Peyer's patch (tissue), 4 donors: ENCODE data around the gene FARS2. TPM values are rescaled to one million over a fixed set of nuclear protein-coding genes. Genes with fewer than 3 reads are reported as not detected.

Source experiments
- DNase-seq, 3 donors: peaks; one replicate each; pipeline ENCODE4 v3.0.0-alpha.2; 2017 to 2019
- H3K27ac ChIP-seq, 4 donors: fragments of 200-600 bp; sonication (generic); one replicate each; pipeline ENCODE4 v1.5.1; 2016 to 2019
- H3K27me3 ChIP-seq, 2 donors: fragments of 200-600 bp; sonication (generic); one replicate each; pipeline ENCODE4 v1.5.1; 2019
- H3K36me3 ChIP-seq, 3 donors: fragments of 200-600 bp; sonication (generic); one replicate each; pipeline ENCODE4 v1.5.1; 2016 to 2019
- H3K4me1 ChIP-seq, 4 donors: fragments of 200-600 bp; sonication (generic); one replicate each; pipeline ENCODE4 v1.5.1; 2016 to 2019
- H3K4me3 ChIP-seq, 4 donors: fragments of 200-600 bp; sonication (generic); 1 replicate in 3 of 4; 2 replicates in 1 of 4; pipeline ENCODE4 v1.5.1; 2016 to 2019; ENCODE audit warnings: mild to moderate bottlenecking in 1 of 4
- H3K9me3 ChIP-seq, 4 donors: fragments of 200-600 bp; sonication (generic); one replicate each; pipeline ENCODE4 v1.5.1; 2016 to 2019; ENCODE audit warnings: mild to moderate bottlenecking in 1 of 4
- POLR2A ChIP-seq, 2 donors: fragments of 450-650 bp; IDR thresholded peaks; one replicate each; pipeline ENCODE4 v1.5.1; 2017; ENCODE audit warnings: antibody characterized with exemption in 2 of 2, mild to moderate bottlenecking in 2 of 2, moderate library complexity in 2 of 2
- total RNA-seq, 4 donors: library from RNA; depleted of rRNA; stranded (reverse); fragments of >200 nt; gene quantifications; one replicate each; pipeline ENCODE4 v1.1.0, GENCODE V29; 2016
- TF ChIP-seq, protein P1 (sequence below), 6 experiments: fragments of 450-650 bp in 4 of 6; fragments of 200-600 bp in 2 of 6; sonication (generic) in 1 of 6; IDR thresholded peaks; one replicate each; pipeline ENCODE4 v1.5.1; 2017 to 2019; ENCODE audit warnings: antibody characterized with exemption in 6 of 6, mild to moderate bottlenecking in 3 of 6, moderate library complexity in 1 of 6

FARS2 gene
- total RNA-seq, 4 donors from 2014 or later = 9.5 to 42.1 (median 17.1) TPM

DNA sequence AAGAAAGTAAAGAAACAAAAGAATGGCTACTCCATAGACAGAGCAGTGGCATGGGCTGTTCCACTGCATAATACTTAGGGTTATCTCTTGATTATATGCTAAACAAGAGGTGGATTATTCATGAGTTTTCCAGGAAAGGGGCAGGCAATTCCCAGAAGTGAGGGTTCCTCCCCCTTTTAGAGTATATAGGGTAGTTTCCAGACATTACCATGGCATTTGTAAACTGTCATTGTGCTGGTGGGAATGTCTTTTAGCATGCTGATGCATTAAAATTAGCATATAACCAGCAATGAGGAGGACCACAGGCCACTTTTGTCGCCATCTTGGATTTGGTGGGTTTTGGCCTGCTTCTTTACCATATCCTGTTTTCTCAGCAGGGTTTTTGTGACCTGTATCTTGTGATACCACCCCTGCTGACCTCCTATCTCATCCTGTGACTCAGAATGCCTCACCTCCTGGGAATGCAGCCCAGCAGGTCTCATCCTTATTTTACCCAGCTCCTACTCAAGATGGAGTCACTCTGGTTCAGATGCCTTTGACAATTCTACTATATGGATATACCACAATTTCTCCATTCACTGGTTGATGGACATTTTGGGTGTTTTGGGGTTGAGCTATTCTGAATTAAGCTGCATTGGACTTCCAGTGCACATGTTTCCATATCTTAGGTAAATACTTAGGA, 280.6 kb downstream of the FARS2 start:
- H3K36me3 ChIP-seq = no peaks in the 10 kb centered on the region
- H3K27ac ChIP-seq = no peak overlapping the region
- no peaks in the 10 kb centered on the region for H3K4me1 ChIP-seq
- no peaks in the 10 kb centered on the region for H3K9me3 ChIP-seq
- no peak overlapping the region for H3K4me3 ChIP-seq
- no peak for DNase-seq
- TF ChIP-seq POLR2A (IDR thresholded peaks at IDR 0.05) = no peak
- TF ChIP-seq, protein P1, sequence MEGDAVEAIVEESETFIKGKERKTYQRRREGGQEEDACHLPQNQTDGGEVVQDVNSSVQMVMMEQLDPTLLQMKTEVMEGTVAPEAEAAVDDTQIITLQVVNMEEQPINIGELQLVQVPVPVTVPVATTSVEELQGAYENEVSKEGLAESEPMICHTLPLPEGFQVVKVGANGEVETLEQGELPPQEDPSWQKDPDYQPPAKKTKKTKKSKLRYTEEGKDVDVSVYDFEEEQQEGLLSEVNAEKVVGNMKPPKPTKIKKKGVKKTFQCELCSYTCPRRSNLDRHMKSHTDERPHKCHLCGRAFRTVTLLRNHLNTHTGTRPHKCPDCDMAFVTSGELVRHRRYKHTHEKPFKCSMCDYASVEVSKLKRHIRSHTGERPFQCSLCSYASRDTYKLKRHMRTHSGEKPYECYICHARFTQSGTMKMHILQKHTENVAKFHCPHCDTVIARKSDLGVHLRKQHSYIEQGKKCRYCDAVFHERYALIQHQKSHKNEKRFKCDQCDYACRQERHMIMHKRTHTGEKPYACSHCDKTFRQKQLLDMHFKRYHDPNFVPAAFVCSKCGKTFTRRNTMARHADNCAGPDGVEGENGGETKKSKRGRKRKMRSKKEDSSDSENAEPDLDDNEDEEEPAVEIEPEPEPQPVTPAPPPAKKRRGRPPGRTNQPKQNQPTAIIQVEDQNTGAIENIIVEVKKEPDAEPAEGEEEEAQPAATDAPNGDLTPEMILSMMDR (IDR thresholded peaks at IDR 0.05) = no peak
- no peaks in the 10 kb centered on the region for H3K27me3 ChIP-seq

DNA sequence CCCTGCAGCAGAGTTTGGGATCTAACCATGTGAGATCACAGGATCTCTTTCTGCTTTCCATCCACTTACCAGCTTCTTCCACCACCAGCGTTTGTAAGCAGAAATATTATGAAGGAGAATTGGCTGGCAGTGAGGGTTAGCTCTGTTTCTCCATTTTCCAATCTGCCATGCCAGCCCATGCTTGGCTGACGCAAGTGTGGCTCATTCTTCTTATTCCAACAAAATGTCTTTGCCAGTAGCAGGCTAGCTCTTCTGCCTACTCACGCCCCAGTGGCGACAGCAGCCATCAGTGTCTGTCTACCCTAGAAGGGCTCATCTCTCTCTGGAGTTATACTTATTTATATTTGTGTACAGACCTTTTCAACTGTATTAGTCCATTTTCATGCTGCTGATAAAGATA, 286.2 kb downstream of the FARS2 start:
- no peak overlapping the region for H3K27ac ChIP-seq
- no peak for DNase-seq
- no peaks in the 10 kb centered on the region for H3K27me3 ChIP-seq
- H3K4me3 ChIP-seq = no peak overlapping the region
- no peaks in the 10 kb centered on the region for H3K9me3 ChIP-seq
- no peaks in the 10 kb centered on the region for H3K4me1 ChIP-seq
- peaks cover 0 to 4% (median 0%) of the 10 kb centered on the region in 3 donors for H3K36me3 ChIP-seq
- TF ChIP-seq, protein P1 (IDR thresholded peaks at IDR 0.05) = no peak
- TF ChIP-seq POLR2A (IDR thresholded peaks at IDR 0.05) = no peak

DNA sequence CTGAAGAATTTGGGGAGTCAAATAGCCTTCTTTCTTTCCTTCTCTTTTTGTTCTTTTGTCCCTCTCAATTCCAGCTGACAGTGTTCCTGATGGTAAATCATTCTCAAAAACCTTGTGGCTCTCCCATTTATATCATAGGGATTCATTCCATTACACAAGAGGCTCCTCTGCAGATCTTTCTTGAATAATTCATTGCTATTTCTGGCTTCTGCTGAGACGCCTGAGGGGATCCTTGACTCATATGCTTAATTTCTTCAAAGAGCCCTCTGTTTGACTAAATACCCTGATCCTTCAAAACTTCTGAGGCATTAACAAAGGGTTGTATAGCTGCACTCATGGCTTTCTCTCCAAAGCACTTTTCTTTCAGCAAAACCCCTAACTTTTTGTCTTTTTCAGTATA, 289.3 kb downstream of the FARS2 start:
- peaks cover 0 to 4% (median 0%) of the 10 kb centered on the region in 3 donors for H3K36me3 ChIP-seq
- DNase-seq = no peak
- no peak overlapping the region for H3K4me3 ChIP-seq
- no peaks in the 10 kb centered on the region for H3K4me1 ChIP-seq
- no peak overlapping the region for H3K27ac ChIP-seq
- no peaks in the 10 kb centered on the region for H3K27me3 ChIP-seq
- H3K9me3 ChIP-seq = no peaks in the 10 kb centered on the region
- TF ChIP-seq, protein P1 (IDR thresholded peaks at IDR 0.05) = no peak

DNA sequence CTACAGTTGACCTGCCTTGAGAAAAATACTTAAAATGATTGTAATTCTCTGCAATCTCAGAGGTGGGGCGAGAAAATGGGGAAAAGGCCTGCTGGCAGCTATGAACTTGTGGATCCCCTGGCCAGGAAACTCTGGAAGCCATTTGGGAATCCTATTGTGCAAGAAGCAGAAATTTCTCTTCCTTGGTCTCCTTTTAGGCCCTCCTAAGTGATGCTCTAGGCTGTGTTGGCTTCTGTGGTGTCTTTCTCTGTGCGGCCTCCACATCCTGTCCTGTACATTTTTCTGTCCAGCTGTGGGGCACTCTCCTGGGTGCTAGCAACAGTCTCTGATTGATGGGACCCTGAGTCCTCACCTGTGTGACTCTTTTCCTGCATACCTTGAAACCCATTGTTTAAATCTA, 290.9 kb downstream of the FARS2 start:
- no peak for TF ChIP-seq POLR2A (IDR thresholded peaks at IDR 0.05)
- TF ChIP-seq, protein P1 (IDR thresholded peaks at IDR 0.05) = no peak
- Histone ChIP-seq H3K27me3 (no peaks in the 10 kb centered on the region), H3K36me3 (peaks cover 0 to 4% (median 0%) of the 10 kb centered on the region in 3 donors), H3K4me3 (no peak overlapping the region), H3K9me3 (no peaks in the 10 kb centered on the region), H3K27ac (no peak overlapping the region), H3K4me1 (no peaks in the 10 kb centered on the region)
- no peak for DNase-seq

DNA sequence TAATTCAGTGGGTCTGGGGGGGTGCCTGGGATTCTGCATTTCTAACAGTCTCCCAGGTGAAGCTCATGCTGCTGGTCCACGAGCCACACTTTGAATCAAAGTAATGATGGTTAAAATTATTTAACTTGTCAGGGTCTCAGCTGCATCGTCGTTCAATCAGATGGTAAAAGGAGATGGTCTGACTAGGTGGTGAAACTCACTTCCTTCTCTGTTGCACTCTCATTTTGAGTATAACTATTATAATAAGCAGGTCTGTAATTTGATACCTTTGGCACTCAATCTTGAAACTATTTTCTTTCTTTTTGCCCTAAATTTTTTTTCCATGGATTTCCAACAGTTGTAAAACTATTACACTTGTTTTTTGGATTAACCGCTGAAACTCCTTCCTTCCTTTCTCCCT, 292.5 kb downstream of the FARS2 start:
- no peak for TF ChIP-seq POLR2A (IDR thresholded peaks at IDR 0.05)
- TF ChIP-seq, protein P1 (IDR thresholded peaks at IDR 0.05) = no peak
- Histone ChIP-seq H3K9me3 (no peaks in the 10 kb centered on the region), H3K4me3 (no peak overlapping the region), H3K27me3 (no peaks in the 10 kb centered on the region), H3K36me3 (no peaks in the 10 kb centered on the region), H3K4me1 (no peaks in the 10 kb centered on the region), H3K27ac (no peak overlapping the region)
- DNase-seq = no peak

DNA sequence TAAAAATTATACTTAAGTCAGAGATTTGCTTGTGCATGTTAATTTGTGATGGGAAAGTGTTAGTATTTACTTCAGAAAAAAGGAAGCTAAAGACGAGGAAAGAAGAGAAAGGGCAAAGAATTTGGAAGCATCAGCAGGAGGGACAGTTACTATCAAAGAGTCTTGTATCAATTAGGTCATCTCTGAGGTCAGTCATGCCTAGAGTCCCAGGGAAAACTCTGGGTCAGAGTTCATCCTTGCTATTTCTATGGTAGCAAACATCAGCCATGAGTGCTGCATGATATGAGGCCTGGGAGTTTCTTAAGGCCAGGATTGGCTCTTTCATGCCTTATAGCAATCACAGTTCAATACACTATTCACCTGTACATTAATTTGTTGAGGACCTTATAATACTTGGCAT, 292.9 kb downstream of the FARS2 start:
- Histone ChIP-seq H3K36me3 (no peaks in the 10 kb centered on the region), H3K27me3 (no peaks in the 10 kb centered on the region), H3K27ac (no peak overlapping the region), H3K4me1 (no peaks in the 10 kb centered on the region), H3K4me3 (no peak overlapping the region), H3K9me3 (no peaks in the 10 kb centered on the region)
- DNase-seq = no peak
- TF ChIP-seq, protein P1 (IDR thresholded peaks at IDR 0.05) = no peak
- no peak for TF ChIP-seq POLR2A (IDR thresholded peaks at IDR 0.05)
